Mesodermal cell (in vitro differentiated cells): ENCODE results near the gene TTC16.

Experiments used
- H3K27ac ChIP-seq: 2 replicates; pipeline ENCODE4 v1.7.0; 2013; ENCODE audit warnings: mild to moderate bottlenecking, low read depth, low read length, moderate library complexity; ENCODE audit not compliant: severe bottlenecking
- H3K36me3 ChIP-seq: 2 replicates; pipeline ENCODE4 v1.7.1; 2013; ENCODE audit warnings: mild to moderate bottlenecking, low read length, moderate library complexity; ENCODE audit not compliant: control insufficient read depth, insufficient read depth
- H3K4me1 ChIP-seq: one replicate; pipeline ENCODE4 v1.7.1; 2013; ENCODE audit warnings: mild to moderate bottlenecking, low read length; ENCODE audit not compliant: insufficient read depth, control insufficient read depth, poor library complexity, severe bottlenecking
- H3K4me3 ChIP-seq: 2 replicates; pipeline ENCODE4 v1.7.0; 2013; ENCODE audit warnings: low read length, control low read depth, mild to moderate bottlenecking; ENCODE audit not compliant: insufficient read depth, poor library complexity, severe bottlenecking; ENCODE audit errors: extremely low read depth
- H3K9me3 ChIP-seq: 2 replicates; pipeline ENCODE4 v1.7.1; 2013; ENCODE audit warnings: mild to moderate bottlenecking, low read length, moderate library complexity; ENCODE audit not compliant: control insufficient read depth
- WGBS, 2 experiments: methylation state at CpG; one replicate each; pipeline ENCODE4 v1.1.5; 2013; ENCODE audit warnings: missing lambda C conversion rate in 2 of 2; ENCODE audit not compliant: insufficient coverage in 2 of 2; 5-methylcytosine and 5-hydroxymethylcytosine counted together

TTC16 gene

GRCh38 chr9:127698985-127699670, 16.8 kb upstream of the TTC16 start:
- H3K27ac ChIP-seq: no peak overlapping the region
- H3K36me3 ChIP-seq: peaks cover 3% of the 10 kb centered on the region
- no peak overlapping the region for H3K4me3 ChIP-seq
- WGBS, 2 experiments: 44 to 49% methylated on average over 36 to 40 of the region's 41 CpGs
- H3K4me1 ChIP-seq: no peaks in the 10 kb centered on the region
- no peaks in the 10 kb centered on the region for H3K9me3 ChIP-seq

- WGBS, 2 experiments: 100% methylated on average over 2 of the region's 2 CpGs
- no peak overlapping the region for H3K4me3 ChIP-seq
- no peaks in the 10 kb centered on the region for H3K36me3 ChIP-seq
- H3K27ac ChIP-seq: no peak overlapping the region
- H3K9me3 ChIP-seq: no peaks in the 10 kb centered on the region
- H3K4me1 ChIP-seq: no peaks in the 10 kb centered on the region
Observed at GRCh38 chr9:127700140-127700539, 15.7 kb upstream of the TTC16 start.

- H3K27ac ChIP-seq: no peak overlapping the region
- no peaks in the 10 kb centered on the region for H3K9me3 ChIP-seq
- WGBS, 2 experiments: 85 to 91% methylated on average over 4 to 5 of the region's 5 CpGs
- H3K4me3 ChIP-seq: no peak overlapping the region
- no peaks in the 10 kb centered on the region for H3K36me3 ChIP-seq
- no peaks in the 10 kb centered on the region for H3K4me1 ChIP-seq
Observed at GRCh38 chr9:127700594-127701255, 15.2 kb upstream of the TTC16 start.

- Histone ChIP-seq H3K36me3 (no peaks in the 10 kb centered on the region), H3K9me3 (no peaks in the 10 kb centered on the region), H3K4me1 (no peaks in the 10 kb centered on the region), H3K4me3 (no peak overlapping the region), H3K27ac (no peak overlapping the region)
- WGBS, 2 experiments: 90 to 93% methylated on average over 5 to 8 of the region's 9 CpGs
Observed at GRCh38 chr9:127703289-127703946, 12.5 kb upstream of the TTC16 start.

GRCh38 chr9:127705577-127706379, 10.1 kb upstream of the TTC16 start:
- Histone ChIP-seq H3K27ac (no peak overlapping the region), H3K4me3 (no peak overlapping the region), H3K9me3 (peaks cover 4% of the 10 kb centered on the region), H3K4me1 (no peaks in the 10 kb centered on the region), H3K36me3 (no peaks in the 10 kb centered on the region)
- WGBS, 2 experiments: 75 to 87% methylated on average over 9 to 10 of the region's 12 CpGs

GRCh38 chr9:127706836-127707241, 9.0 kb upstream of the TTC16 start, which contains the start of gene CFAP157:
Gene CFAP157, plus strand, starts transcription at chr9:127706988. Its CDS starts 44 bp downstream, at chr9:127707032.
- WGBS, 2 experiments: 85 to 92% methylated on average over 6 to 9 of the region's 11 CpGs
- Histone ChIP-seq H3K4me3 (no peak within 1 kb of the TSS), H3K9me3 (peaks cover 4% of the 10 kb centered on the region), H3K4me1 (peaks cover under 1% of the 10 kb centered on the region), H3K36me3 (no peaks in the 10 kb centered on the region), H3K27ac (no peak within 1 kb of the TSS)

- no peak overlapping the region for H3K4me3 ChIP-seq
- no peak overlapping the region for H3K27ac ChIP-seq
- 76 to 86% methylated on average over 4 to 5 of the region's 5 CpGs for WGBS, 2 experiments
- H3K9me3 ChIP-seq: peaks cover 4% of the 10 kb centered on the region
- peaks cover 3% of the 10 kb centered on the region for H3K4me1 ChIP-seq
- H3K36me3 ChIP-seq: no peaks in the 10 kb centered on the region
Observed at GRCh38 chr9:127707766-127708165, 8.1 kb upstream of the TTC16 start.

GRCh38 chr9:127708952-127709587, 6.8 kb upstream of the TTC16 start:
- Histone ChIP-seq H3K9me3 (peaks cover 4% of the 10 kb centered on the region), H3K27ac (no peak overlapping the region), H3K4me1 (peaks cover 3% of the 10 kb centered on the region), H3K4me3 (no peak overlapping the region), H3K36me3 (no peaks in the 10 kb centered on the region)
- WGBS, 2 experiments: 87 to 93% methylated on average over 8 of the region's 8 CpGs

GRCh38 chr9:127710204-127710783, 5.6 kb upstream of the TTC16 start:
- Histone ChIP-seq H3K4me1 (peaks cover 3% of the 10 kb centered on the region), H3K36me3 (no peaks in the 10 kb centered on the region), H3K27ac (no peak overlapping the region), H3K4me3 (no peak overlapping the region), H3K9me3 (peaks cover 4% of the 10 kb centered on the region)
- WGBS, 2 experiments: 86 to 92% methylated on average over 9 to 10 of the region's 10 CpGs

- Histone ChIP-seq H3K4me1 (peaks cover 3% of the 10 kb centered on the region), H3K9me3 (peaks cover 4% of the 10 kb centered on the region), H3K4me3 (no peak overlapping the region), H3K36me3 (no peaks in the 10 kb centered on the region), H3K27ac (no peak overlapping the region)
- WGBS, 2 experiments: 85 to 91% methylated on average over 8 to 9 of the region's 9 CpGs
Observed at GRCh38 chr9:127711226-127711701, 4.6 kb upstream of the TTC16 start.
